Tibial nerve (tissue), 4 donors: ENCODE measurements around the gene UBL4B. TPM values are rescaled to one million over a fixed set of nuclear protein-coding genes. Genes with fewer than 3 reads are reported as not detected.

Source experiments
- DNase-seq, 2 donors: peaks; one replicate each; pipeline ENCODE4 v3.0.0-alpha.2; 2019; ENCODE audit warnings: low spot score in 2 of 2
- H3K27ac ChIP-seq, 4 donors: fragments of 200-600 bp; sonication (generic) in 3 of 4; one replicate each; pipeline ENCODE4 v1.5.1; 2017 to 2019; ENCODE audit warnings: mild to moderate bottlenecking in 1 of 4
- H3K27me3 ChIP-seq, 2 donors: fragments of 200-600 bp; sonication (generic) in 1 of 2; one replicate each; pipeline versions ENCODE4 v1.5.1 to v1.6.0; 2017 to 2019
- H3K36me3 ChIP-seq, 3 donors: fragments of 200-600 bp; sonication (generic); one replicate each; pipeline ENCODE4 v1.5.1; 2018 to 2019
- H3K4me1 ChIP-seq, 4 donors: fragments of 200-600 bp; sonication (generic) in 3 of 4; one replicate each; pipeline ENCODE4 v1.5.1; 2017 to 2019
- H3K4me3 ChIP-seq, 4 donors: fragments of 200-600 bp; sonication (generic) in 3 of 4; one replicate each; pipeline ENCODE4 v1.5.1; 2017 to 2019; ENCODE audit warnings: mild to moderate bottlenecking in 1 of 4, moderate library complexity in 1 of 4
- H3K9me3 ChIP-seq, 4 donors: fragments of 200-600 bp; sonication (generic) in 3 of 4; one replicate each; pipeline ENCODE4 v1.5.1; 2017 to 2019
- EP300 ChIP-seq, 2 donors: sonication (generic); formaldehyde crosslinking; IDR thresholded peaks; one replicate each; pipeline ENCODE4 v1.6.1; 2017; ENCODE audit warnings: antibody characterized with exemption in 2 of 2, mild to moderate bottlenecking in 1 of 2
- POLR2A ChIP-seq, 2 donors: fragments of 450-650 bp; IDR thresholded peaks; one replicate each; pipeline ENCODE4 v1.6.1; 2017; ENCODE audit warnings: antibody characterized with exemption in 2 of 2, mild to moderate bottlenecking in 2 of 2, moderate library complexity in 2 of 2
- WGBS, 2 donors: methylation state at CpG; one replicate each; pipeline ENCODE4 v1.1.5; 2018; 5-methylcytosine and 5-hydroxymethylcytosine counted together
- total RNA-seq, 4 donors: library from RNA; depleted of rRNA; stranded (reverse); fragments of >200 nt; gene quantifications; one replicate each; pipeline ENCODE4 v1.1.0, GENCODE V29; 2016
- TF ChIP-seq, protein P1 (sequence below), 5 experiments: fragments of 200-600 bp in 3 of 5; fragments of 450-650 bp in 2 of 5; sonication (generic) in 3 of 5; IDR thresholded peaks; one replicate each; pipeline ENCODE4 v1.5.1; 2016 to 2019; ENCODE audit warnings: antibody characterized with exemption in 5 of 5, mild to moderate bottlenecking in 3 of 5, moderate library complexity in 2 of 5

The UBL4B gene
- total RNA-seq, 4 donors from 2014 or later = 0.42 TPM; not detected in 3

DNA sequence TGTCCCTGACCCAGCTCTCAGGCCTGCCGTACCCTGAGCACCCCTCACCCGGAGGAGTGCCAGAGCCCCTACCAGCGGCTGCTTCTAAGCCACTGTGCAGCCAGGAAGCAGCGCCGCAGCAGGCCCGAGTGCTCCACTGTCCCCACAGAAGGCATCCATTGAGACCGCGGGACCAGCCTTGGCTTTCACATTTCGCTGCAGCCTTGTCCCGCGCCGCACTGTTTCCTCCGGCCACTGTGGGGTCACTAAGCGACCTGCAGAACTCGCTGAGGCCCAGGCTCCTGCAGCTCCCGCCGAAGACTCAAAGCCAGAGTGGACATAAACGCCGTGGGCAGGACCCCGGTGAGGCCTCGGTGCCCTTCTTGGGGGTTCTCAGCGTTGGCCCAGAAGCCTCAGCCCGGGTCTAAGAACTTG is 44.8 kb upstream of the UBL4B start:
- no peak overlapping the region for H3K4me3 ChIP-seq
- 64 to 69% methylated on average over 16 to 18 of the region's 23 CpGs for WGBS, 2 donors
- no peak for DNase-seq
- H3K4me1 ChIP-seq = peaks cover 0 to 36% (median 13%) of the 10 kb centered on the region in 4 donors
- TF ChIP-seq EP300 (IDR thresholded peaks at IDR 0.05) (no peak), POLR2A (IDR thresholded peaks at IDR 0.05) (no peak)
- TF ChIP-seq, protein P1, sequence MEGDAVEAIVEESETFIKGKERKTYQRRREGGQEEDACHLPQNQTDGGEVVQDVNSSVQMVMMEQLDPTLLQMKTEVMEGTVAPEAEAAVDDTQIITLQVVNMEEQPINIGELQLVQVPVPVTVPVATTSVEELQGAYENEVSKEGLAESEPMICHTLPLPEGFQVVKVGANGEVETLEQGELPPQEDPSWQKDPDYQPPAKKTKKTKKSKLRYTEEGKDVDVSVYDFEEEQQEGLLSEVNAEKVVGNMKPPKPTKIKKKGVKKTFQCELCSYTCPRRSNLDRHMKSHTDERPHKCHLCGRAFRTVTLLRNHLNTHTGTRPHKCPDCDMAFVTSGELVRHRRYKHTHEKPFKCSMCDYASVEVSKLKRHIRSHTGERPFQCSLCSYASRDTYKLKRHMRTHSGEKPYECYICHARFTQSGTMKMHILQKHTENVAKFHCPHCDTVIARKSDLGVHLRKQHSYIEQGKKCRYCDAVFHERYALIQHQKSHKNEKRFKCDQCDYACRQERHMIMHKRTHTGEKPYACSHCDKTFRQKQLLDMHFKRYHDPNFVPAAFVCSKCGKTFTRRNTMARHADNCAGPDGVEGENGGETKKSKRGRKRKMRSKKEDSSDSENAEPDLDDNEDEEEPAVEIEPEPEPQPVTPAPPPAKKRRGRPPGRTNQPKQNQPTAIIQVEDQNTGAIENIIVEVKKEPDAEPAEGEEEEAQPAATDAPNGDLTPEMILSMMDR (IDR thresholded peaks at IDR 0.05) = no peak
- H3K9me3 ChIP-seq = no peaks in the 10 kb centered on the region
- no peak overlapping the region for H3K27ac ChIP-seq
- peaks cover 0 to 6% (median 0%) of the 10 kb centered on the region in 3 donors for H3K36me3 ChIP-seq
- peaks cover 0 to 59% of the 10 kb centered on the region in 2 donors for H3K27me3 ChIP-seq

DNA sequence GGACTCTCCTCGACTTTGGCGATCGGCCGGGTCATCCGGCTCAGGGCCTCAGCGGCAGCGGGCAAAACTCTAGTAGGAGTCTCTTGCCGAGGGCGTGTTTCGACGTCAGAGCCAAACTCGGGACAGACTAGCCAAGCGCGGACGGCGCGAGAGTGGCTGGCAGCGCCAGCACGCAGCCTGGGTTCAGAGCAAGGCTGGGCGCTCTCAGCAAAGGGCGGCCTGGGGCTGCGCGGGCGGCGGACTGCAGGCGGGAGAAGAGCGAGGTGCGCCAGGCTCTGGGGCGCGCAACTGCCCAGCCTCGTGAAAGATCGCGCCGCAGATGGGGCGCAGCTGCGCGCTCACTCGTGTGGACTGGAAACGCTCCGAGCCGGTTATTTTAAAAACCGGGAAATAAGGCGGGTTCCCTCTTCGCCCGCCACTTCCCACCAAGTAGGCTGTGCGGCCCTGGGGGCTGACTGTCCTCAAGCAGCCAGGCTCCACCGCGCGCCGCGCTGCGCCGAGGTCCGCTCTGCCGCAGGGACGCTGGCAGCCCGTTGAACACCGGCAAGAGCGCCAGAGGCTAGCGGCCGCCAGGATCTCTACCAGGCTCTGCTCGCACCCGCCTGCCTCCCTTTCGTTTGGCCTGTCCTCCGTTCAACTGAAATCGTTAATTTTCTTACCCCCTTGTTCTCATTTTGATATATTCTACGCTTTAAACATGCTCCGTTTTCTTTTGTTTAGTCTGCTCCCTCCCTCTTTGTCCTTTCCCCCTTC is 44.2 kb upstream of the UBL4B start:
- no peaks in the 10 kb centered on the region for H3K9me3 ChIP-seq
- H3K4me1 ChIP-seq = peaks cover 0 to 36% (median 13%) of the 10 kb centered on the region in 4 donors
- peak overlapping the region in 1 of 4 donors; percentile 0 for H3K4me3 ChIP-seq
- no peak for DNase-seq
- H3K27me3 ChIP-seq = peaks cover 0 to 65% of the 10 kb centered on the region in 2 donors
- peaks cover 0 to under 1% (median 0%) of the 10 kb centered on the region in 3 donors for H3K36me3 ChIP-seq
- 17 to 21% methylated on average over 32 to 66 of the region's 68 CpGs for WGBS, 2 donors
- no peak for TF ChIP-seq EP300 (IDR thresholded peaks at IDR 0.05)
- TF ChIP-seq, protein P1 (IDR thresholded peaks at IDR 0.05) = no peak
- no peak overlapping the region for H3K27ac ChIP-seq

DNA sequence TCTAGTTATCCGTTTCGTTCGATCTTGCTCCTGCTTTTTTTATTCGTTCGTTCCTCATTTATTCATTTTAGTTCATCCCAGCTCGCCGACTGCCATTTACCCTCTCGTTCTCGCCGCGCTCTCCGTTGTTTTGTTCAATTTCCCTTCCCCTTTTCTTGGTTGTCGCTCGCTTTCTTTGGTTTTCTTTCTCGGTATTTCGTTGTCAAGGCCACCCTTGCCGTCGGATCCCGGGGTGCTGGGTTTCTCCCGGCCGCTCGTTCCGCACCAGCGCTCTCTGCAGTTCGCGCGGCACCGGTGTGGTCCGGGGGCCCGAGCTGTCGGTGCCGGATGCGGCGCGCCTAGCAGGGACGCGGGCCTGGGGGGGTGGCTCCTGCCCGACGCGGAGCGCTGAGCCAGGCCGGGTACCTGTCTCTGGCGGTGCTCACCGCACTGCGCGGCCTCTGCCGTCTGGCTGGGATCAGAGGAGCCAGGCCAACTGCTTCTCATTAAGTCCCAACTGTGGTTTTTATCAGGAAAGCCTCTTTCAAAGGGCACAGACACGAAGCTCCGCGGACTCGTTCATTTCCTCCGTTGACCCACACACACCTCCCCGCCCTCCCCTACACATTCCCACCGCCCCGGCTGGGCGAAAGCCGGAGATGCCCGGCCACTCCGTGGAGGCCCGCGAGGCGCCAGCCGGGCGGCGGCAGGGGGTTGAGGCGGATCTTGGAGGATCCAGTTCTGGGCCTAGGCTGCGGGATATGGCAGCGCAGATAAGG is 43.4 kb upstream of the UBL4B start:
- Histone ChIP-seq H3K4me3 (no peak overlapping the region), H3K27me3 (peaks cover 0 to 70% of the 10 kb centered on the region in 2 donors), H3K27ac (no peak overlapping the region), H3K4me1 (peaks cover 0 to 36% (median 13%) of the 10 kb centered on the region in 4 donors), H3K9me3 (no peaks in the 10 kb centered on the region), H3K36me3 (no peaks in the 10 kb centered on the region)
- TF ChIP-seq, protein P1 (IDR thresholded peaks at IDR 0.05) = no peak
- TF ChIP-seq POLR2A (IDR thresholded peaks at IDR 0.05) (no peak), EP300 (IDR thresholded peaks at IDR 0.05) (peak in 1 of 2 donors; percentile 85)
- no peak for DNase-seq
- WGBS, 2 donors = 18 to 26% methylated on average over 58 to 60 of the region's 68 CpGs

DNA sequence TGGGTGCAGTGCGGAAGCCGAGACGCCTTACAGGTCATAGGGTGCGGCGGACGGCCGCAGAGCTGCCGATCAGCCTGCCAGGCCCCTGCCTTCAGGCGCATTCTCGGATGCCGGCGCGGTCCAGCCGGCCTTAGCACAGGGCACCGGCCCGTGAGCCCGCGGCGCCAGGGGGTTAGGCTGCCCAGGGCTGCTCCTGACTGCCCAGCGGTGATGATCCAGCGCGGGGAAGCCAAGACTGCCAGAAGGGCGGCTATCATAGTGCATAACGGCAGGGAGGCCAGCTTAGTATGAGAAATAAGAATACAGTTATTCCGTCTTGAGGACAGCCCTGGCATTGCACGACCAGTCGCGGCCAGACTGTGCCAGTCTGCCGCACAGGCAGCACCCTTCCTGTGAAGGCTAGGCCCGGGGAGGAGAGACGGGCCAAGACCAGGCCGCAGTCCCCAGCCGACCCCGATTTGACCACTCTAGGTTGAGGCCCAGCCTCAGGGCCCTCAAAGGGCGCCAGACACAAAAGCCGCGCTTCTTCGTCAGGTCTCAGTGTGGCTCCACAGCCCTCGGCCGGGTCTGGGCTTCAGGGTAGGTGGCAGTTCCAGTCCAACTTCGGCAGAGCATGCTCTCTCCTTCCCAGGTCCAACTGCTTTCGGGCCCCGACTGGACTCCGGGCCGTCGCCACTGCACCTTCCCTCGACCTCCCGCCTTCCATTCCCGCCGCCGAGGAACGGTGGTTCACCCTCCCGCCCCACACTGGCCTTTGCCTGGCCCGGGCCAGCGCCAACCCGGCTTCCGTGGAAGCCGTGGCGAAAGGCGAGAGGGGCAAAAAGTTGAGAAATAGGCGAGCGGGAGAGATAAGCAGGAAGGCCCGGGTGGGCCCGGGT is 42.6 kb upstream of the UBL4B start:
- Histone ChIP-seq H3K36me3 (no peaks in the 10 kb centered on the region), H3K27ac (no peak overlapping the region), H3K4me3 (peak overlapping the region in 1 of 4 donors; percentile 33), H3K4me1 (peaks cover 0 to 36% (median 13%) of the 10 kb centered on the region in 4 donors), H3K27me3 (peaks cover 0 to 70% of the 10 kb centered on the region in 2 donors), H3K9me3 (no peaks in the 10 kb centered on the region)
- TF ChIP-seq, protein P1 (IDR thresholded peaks at IDR 0.05) = no peak
- TF ChIP-seq POLR2A (IDR thresholded peaks at IDR 0.05) (no peak), EP300 (IDR thresholded peaks at IDR 0.05) (no peak)
- no peak for DNase-seq
- WGBS, 2 donors = 39 to 44% methylated on average over 34 to 49 of the region's 64 CpGs
